Measurements from ENCODE around the gene ALG1.

ALG1 gene

DNA sequence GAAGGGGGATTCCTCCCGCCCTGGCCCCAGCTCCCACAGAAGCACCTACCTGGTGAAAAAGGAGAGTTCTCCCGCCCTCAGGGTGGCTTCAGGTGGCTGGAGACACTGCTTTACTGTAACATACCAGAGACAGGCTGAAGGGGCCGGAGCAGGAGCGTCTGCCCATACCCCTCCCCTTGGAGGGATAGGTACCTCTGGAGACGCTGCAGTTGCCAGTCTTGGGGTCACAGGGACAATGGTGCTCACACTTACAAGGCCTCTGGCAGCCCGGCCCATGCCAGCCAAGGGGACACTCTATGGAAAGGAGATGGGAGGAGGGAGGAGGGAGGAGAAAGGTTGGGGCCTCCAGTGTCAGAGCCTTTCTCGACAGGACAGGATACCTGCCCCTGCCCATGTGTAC, 44.6 kb upstream of the ALG1 start:
- DNase-seq (ENCODE audit: extremely low spot score): no peak
- ChIA-PET POLR2A (interaction anchor here (0.6 kb wide), 1 partner anchor 53 kb away, joined by 3 read pairs; no protein-coding TSS in a partner anchor), CTCF (no interaction called here)
- TF ChIP-seq L3MBTL2 (conservative IDR thresholded peaks at IDR 0.05): no peak
- no peak for TF ChIP-seq CTBP1 (IDR thresholded peaks at IDR 0.05; ENCODE audit: borderline replicate concordance)
- TF ChIP-seq FOXK2 (IDR thresholded peaks at IDR 0.05): no peak
- no peak for TF ChIP-seq ARNT (IDR thresholded peaks at IDR 0.05)
- TF ChIP-seq FOXA1 (IDR thresholded peaks at IDR 0.05): no peak

- ChIA-PET CTCF (no interaction called here), POLR2A (no interaction called here)
- TF ChIP-seq TARDBP (IDR thresholded peaks at IDR 0.05) (no peak), ZNF384 (IDR thresholded peaks at IDR 0.05) (no peak), NFRKB (IDR thresholded peaks at IDR 0.05) (no peak), CTBP1 (IDR thresholded peaks at IDR 0.05; ENCODE audit: borderline replicate concordance) (no peak), LEF1 (IDR thresholded peaks at IDR 0.05; ENCODE audit: borderline replicate concordance) (no peak), FOXA1 (IDR thresholded peaks at IDR 0.05) (no peak), ELF4 (IDR thresholded peaks at IDR 0.05) (no peak), BHLHE40 (IDR thresholded peaks at IDR 0.05; ENCODE audit: borderline replicate concordance) (no peak), HDGF (IDR thresholded peaks at IDR 0.05; ENCODE audit: borderline replicate concordance) (no peak), PKNOX1 (IDR thresholded peaks at IDR 0.05) (no peak), ARNT (IDR thresholded peaks at IDR 0.05) (no peak), FOXK2 (IDR thresholded peaks at IDR 0.05) (no peak), SP1 (IDR thresholded peaks at IDR 0.05) (no peak), SUZ12 (IDR thresholded peaks at IDR 0.05) (no peak)
- no peak for DNase-seq (ENCODE audit: extremely low spot score)
Observed at GRCh38 chr16:5027575-5028235, 43.9 kb upstream of the ALG1 start.

DNA sequence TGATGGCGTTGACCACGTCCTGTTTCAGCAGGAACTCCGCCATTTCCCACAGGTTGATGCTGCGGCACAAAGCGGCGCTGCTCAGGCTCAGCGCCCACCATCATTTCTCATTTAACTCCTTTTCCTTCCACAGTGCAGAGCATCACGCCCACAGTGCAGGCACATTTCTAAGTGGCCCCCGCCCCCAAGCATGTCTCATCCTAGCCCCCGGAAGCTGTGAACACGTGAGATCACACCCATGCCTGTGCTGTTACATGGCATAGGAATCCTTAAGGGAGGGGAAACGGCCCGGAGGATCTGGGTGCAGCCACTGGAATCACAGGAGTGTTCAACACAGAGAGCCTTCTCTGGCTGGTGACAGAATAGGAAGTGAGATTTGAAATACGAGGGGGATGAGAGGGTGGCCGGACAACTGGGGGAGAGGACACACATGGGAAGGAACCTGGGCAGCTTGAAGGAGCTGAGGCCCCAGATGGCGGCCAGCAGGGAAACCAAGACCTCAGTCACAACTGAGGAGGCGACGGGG, 42.6 kb upstream of the ALG1 start:
- DNase-seq (ENCODE audit: extremely low spot score): no peak
- ChIA-PET POLR2A (no interaction called here), CTCF (no interaction called here)
- no peak for TF ChIP-seq ELF4 (IDR thresholded peaks at IDR 0.05)

DNA sequence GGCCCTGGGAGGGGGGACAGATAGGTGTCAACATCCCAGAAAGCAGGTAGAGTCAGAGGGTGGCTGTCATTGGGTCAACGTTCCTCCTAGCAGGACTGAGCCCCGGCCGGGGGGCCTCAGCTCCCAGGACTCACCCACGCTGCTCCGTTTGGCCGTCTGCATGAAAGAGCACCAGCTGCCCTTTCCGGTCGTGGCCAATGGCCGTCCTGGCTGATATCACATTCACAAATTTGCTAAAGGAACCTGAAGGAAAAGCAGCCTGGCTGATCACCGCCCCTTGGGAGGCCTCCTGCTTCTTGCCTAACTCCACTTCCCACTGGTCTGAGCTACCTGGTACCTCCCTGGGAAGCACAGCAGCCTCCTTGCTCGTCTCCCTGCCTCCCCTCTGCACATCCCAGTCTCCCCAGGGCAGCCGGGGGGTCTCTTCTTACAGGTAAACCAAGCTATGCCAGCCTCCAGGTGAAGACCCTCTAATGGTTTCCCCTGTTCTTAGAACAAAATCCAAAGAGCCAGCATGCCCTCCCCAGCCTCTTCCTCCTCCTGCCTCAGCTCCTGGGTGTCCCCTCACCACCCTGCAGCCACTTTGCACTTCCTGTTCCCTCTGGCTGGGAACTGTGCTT, 41.3 kb upstream of the ALG1 start:
- no peak for DNase-seq (ENCODE audit: extremely low spot score)
- CTCF ChIA-PET: interaction anchor here (0.5 kb wide), 1 partner anchor 9 kb away, joined by 3 read pairs; no protein-coding TSS in a partner anchor
- POLR2A ChIA-PET: no interaction called here
- no peak for TF ChIP-seq FOXM1 (IDR thresholded peaks at IDR 0.05; ENCODE audit: borderline replicate concordance)
- no peak for TF ChIP-seq SUZ12 (IDR thresholded peaks at IDR 0.05)
- no peak for TF ChIP-seq CTBP1 (IDR thresholded peaks at IDR 0.05; ENCODE audit: borderline replicate concordance)
- no peak for TF ChIP-seq ELF4 (IDR thresholded peaks at IDR 0.05)
- no peak for TF ChIP-seq ARNT (IDR thresholded peaks at IDR 0.05)
- TF ChIP-seq TARDBP (IDR thresholded peaks at IDR 0.05): no peak
- no peak for TF ChIP-seq ZNF384 (IDR thresholded peaks at IDR 0.05)
- no peak for TF ChIP-seq SP1 (IDR thresholded peaks at IDR 0.05)

- no peak for DNase-seq (ENCODE audit: extremely low spot score)
- no peak for TF ChIP-seq PKNOX1 (IDR thresholded peaks at IDR 0.05)
- no peak for TF ChIP-seq SP1 (IDR thresholded peaks at IDR 0.05)
- no peak for TF ChIP-seq HDGF (IDR thresholded peaks at IDR 0.05; ENCODE audit: borderline replicate concordance)
- TF ChIP-seq ELF4 (IDR thresholded peaks at IDR 0.05): no peak
- no peak for TF ChIP-seq ZNF384 (IDR thresholded peaks at IDR 0.05)
- TF ChIP-seq L3MBTL2 (conservative IDR thresholded peaks at IDR 0.05): no peak
- no peak for TF ChIP-seq FOXK2 (IDR thresholded peaks at IDR 0.05)
- no peak for TF ChIP-seq FOXA1 (IDR thresholded peaks at IDR 0.05)
- no peak for TF ChIP-seq BHLHE40 (IDR thresholded peaks at IDR 0.05; ENCODE audit: borderline replicate concordance)
- ChIA-PET CTCF (no interaction called here), POLR2A (no interaction called here)
Observed at GRCh38 chr16:5031601-5032000, 40.0 kb upstream of the ALG1 start.

- no peak for DNase-seq (ENCODE audit: extremely low spot score)
- ChIA-PET POLR2A (no interaction called here), CTCF (no interaction called here)
- TF ChIP-seq FOXA1 (IDR thresholded peaks at IDR 0.05) (no peak), SP1 (IDR thresholded peaks at IDR 0.05) (no peak), NFRKB (IDR thresholded peaks at IDR 0.05) (no peak), ZNF384 (IDR thresholded peaks at IDR 0.05) (no peak), TARDBP (IDR thresholded peaks at IDR 0.05) (no peak), ARNT (IDR thresholded peaks at IDR 0.05) (no peak), HDGF (IDR thresholded peaks at IDR 0.05; ENCODE audit: borderline replicate concordance) (no peak), L3MBTL2 (conservative IDR thresholded peaks at IDR 0.05) (no peak), FOXM1 (IDR thresholded peaks at IDR 0.05; ENCODE audit: borderline replicate concordance) (no peak), ELF4 (IDR thresholded peaks at IDR 0.05) (no peak), SUZ12 (IDR thresholded peaks at IDR 0.05) (no peak), PKNOX1 (IDR thresholded peaks at IDR 0.05) (no peak), BHLHE40 (IDR thresholded peaks at IDR 0.05; ENCODE audit: borderline replicate concordance) (no peak), LEF1 (IDR thresholded peaks at IDR 0.05; ENCODE audit: borderline replicate concordance) (no peak), FOXK2 (IDR thresholded peaks at IDR 0.05) (no peak), CTBP1 (IDR thresholded peaks at IDR 0.05; ENCODE audit: borderline replicate concordance) (no peak)
Observed at GRCh38 chr16:5032748-5033167, 38.9 kb upstream of the ALG1 start.
